Measurements from ENCODE around the gene SETDB2. TPM values are rescaled to one million over a fixed set of nuclear protein-coding genes. Genes with fewer than 3 reads are reported as not detected.

SETDB2 gene
- polyA plus RNA-seq, 3 donors: 4.8 to 6.8 (median 6.4) TPM

GRCh38 chr13:49497272-49497671 is 53.2 kb downstream of the SETDB2 start:
- peaks cover 16 to 41% of the 10 kb centered on the region in 2 donors for H3K36me3 ChIP-seq (replicated peaks in 1 of 2; ENCODE audit: control insufficient read depth in 1 of 2, insufficient read depth in 2 of 2, low read length in 2 of 2)
- Mint-ChIP-seq H3K36me3 (peaks cover 27 to 44% of the 10 kb centered on the region in 2 donors), H3K27ac (peak overlapping the region; percentile 6 to 97 (median 76)), H3K9me3 (no peaks in the 10 kb centered on the region), H3K27me3 (ENCODE audit: low read depth in 3 of 3) (peaks cover 0 to 3% (median 0%) of the 10 kb centered on the region in 3 donors), H3K4me1 (peaks cover 26% of the 10 kb centered on the region), H3K4me3 (peak overlapping the region; percentile 84 to 94)
- TF ChIP-seq CTCF (IDR thresholded peaks at IDR 0.05): no peak
- H3K4me3 ChIP-seq (replicated peaks in 1 of 3; ENCODE audit: low read depth in 2 of 3, low read length in 3 of 3): no peak overlapping the region
- H3K4me1 ChIP-seq (ENCODE audit: control insufficient read depth in 1 of 2, insufficient read depth in 2 of 2, low read length in 2 of 2): peaks cover 17 to 26% of the 10 kb centered on the region in 2 donors
- H3K9ac ChIP-seq (ENCODE audit: insufficient read depth, low read length, poor library complexity, severe bottlenecking): no peak overlapping the region
- 93% methylated on average over 5 of the region's 5 CpGs for WGBS (ENCODE audit: insufficient coverage)
- no peaks in the 10 kb centered on the region for H4K20me1 ChIP-seq (ENCODE audit: insufficient read depth, low read length)
- no peak overlapping the region for H3K4me2 ChIP-seq (replicated peaks; ENCODE audit: extremely low read depth, low read length, poor library complexity, severe bottlenecking)
- no peaks in the 10 kb centered on the region for H3K9me3 ChIP-seq (replicated peaks in 1 of 2; ENCODE audit: control insufficient read depth in 1 of 2, insufficient read depth in 1 of 2, low read length in 2 of 2)
- peaks cover 18% of the 10 kb centered on the region for H3K79me2 ChIP-seq (ENCODE audit: insufficient read depth, low read length)
- DNase-seq: no peak
- intact Hi-C loops (cut with micrococcal nuclease): loop anchor here in 1 of 2 donors (5.0 kb wide), 1 partner anchor 50 kb away; no protein-coding TSS in a partner anchor
- H3K27me3 ChIP-seq (ENCODE audit: control insufficient read depth in 2 of 2, insufficient read depth in 2 of 2, low read length in 2 of 2): no peaks in the 10 kb centered on the region
- peak overlapping the region in 1 of 2 donors; percentile 92 for H3K27ac ChIP-seq (ENCODE audit: low read depth in 1 of 2, low read length in 2 of 2)
- H2AFZ ChIP-seq (ENCODE audit: insufficient read depth, low read depth, low read length, poor library complexity, severe bottlenecking): no peak overlapping the region

GRCh38 chr13:49498206-49498605 is 54.1 kb downstream of the SETDB2 start:
- no peak overlapping the region for H2AFZ ChIP-seq (ENCODE audit: insufficient read depth, low read depth, low read length, poor library complexity, severe bottlenecking)
- peaks cover 17 to 26% of the 10 kb centered on the region in 2 donors for H3K4me1 ChIP-seq (ENCODE audit: control insufficient read depth in 1 of 2, insufficient read depth in 2 of 2, low read length in 2 of 2)
- no peak overlapping the region for H3K4me3 Mint-ChIP-seq
- intact Hi-C loops (cut with micrococcal nuclease): loop anchor here in 1 of 2 donors (5.0 kb wide), 1 partner anchor 51 kb away; no protein-coding TSS in a partner anchor
- peaks cover 34% of the 10 kb centered on the region for H3K4me1 Mint-ChIP-seq
- peaks cover 32 to 44% of the 10 kb centered on the region in 2 donors for H3K36me3 Mint-ChIP-seq
- DNase-seq: no peak
- WGBS (ENCODE audit: insufficient coverage): 93% methylated on average over 2 of the region's 4 CpGs
- no peak for TF ChIP-seq CTCF (IDR thresholded peaks at IDR 0.05)
- H3K9ac ChIP-seq (ENCODE audit: insufficient read depth, low read length, poor library complexity, severe bottlenecking): no peak overlapping the region
- no peak overlapping the region for H3K27ac Mint-ChIP-seq
- H3K9me3 ChIP-seq (replicated peaks in 1 of 2; ENCODE audit: control insufficient read depth in 1 of 2, insufficient read depth in 1 of 2, low read length in 2 of 2): no peaks in the 10 kb centered on the region
- no peak overlapping the region for H3K4me2 ChIP-seq (replicated peaks; ENCODE audit: extremely low read depth, low read length, poor library complexity, severe bottlenecking)
- H4K20me1 ChIP-seq (ENCODE audit: insufficient read depth, low read length): peaks cover 8% of the 10 kb centered on the region
- no peak overlapping the region for H3K27ac ChIP-seq (ENCODE audit: low read depth in 1 of 2, low read length in 2 of 2)
- H3K79me2 ChIP-seq (ENCODE audit: insufficient read depth, low read length): peaks cover 18% of the 10 kb centered on the region
- H3K27me3 ChIP-seq (ENCODE audit: control insufficient read depth in 2 of 2, insufficient read depth in 2 of 2, low read length in 2 of 2): no peaks in the 10 kb centered on the region
- no peak overlapping the region for H3K4me3 ChIP-seq (replicated peaks in 1 of 3; ENCODE audit: low read depth in 2 of 3, low read length in 3 of 3)
- H3K27me3 Mint-ChIP-seq (ENCODE audit: low read depth in 3 of 3): peaks cover 0 to 3% (median 0%) of the 10 kb centered on the region in 3 donors
- H3K9me3 Mint-ChIP-seq: no peaks in the 10 kb centered on the region
- H3K36me3 ChIP-seq (replicated peaks in 1 of 2; ENCODE audit: control insufficient read depth in 1 of 2, insufficient read depth in 2 of 2, low read length in 2 of 2): peaks cover 16 to 49% of the 10 kb centered on the region in 2 donors

Data from CD14-positive monocyte (primary cell).